Kidney epithelial cell (primary cell): ENCODE measurements around the gene CEP120. TPM values are rescaled to one million over a fixed set of nuclear protein-coding genes. Genes with fewer than 3 reads are reported as not detected.
"Not testable (repeated sequence)": the region's sequence is repeated elsewhere in the genome, so short reads cannot be mapped to it uniquely, and the experiment has no call there.

Source experiments
- DNase-seq: peaks from one replicate; pipeline ENCODE4 v3.0.0-alpha.2; 2010; ENCODE audit warnings: low read depth
- H3K27me3 ChIP-seq: 2 replicates; pipeline ENCODE4 v1.6.0; 2011; ENCODE audit warnings: low read length; ENCODE audit not compliant: control insufficient read depth, insufficient read depth
- H3K36me3 ChIP-seq: 2 replicates; pipeline ENCODE4 v1.5.1; 2011; ENCODE audit warnings: low read length; ENCODE audit not compliant: control insufficient read depth, insufficient read depth
- H3K4me3 ChIP-seq: 2 replicates; pipeline ENCODE4 v1.5.1; 2011; ENCODE audit warnings: low read depth, mild to moderate bottlenecking, control low read depth, low read length
- CTCF ChIP-seq: IDR thresholded peaks from 2 replicates; pipeline ENCODE4 v1.5.1; 2011; ENCODE audit warnings: mild to moderate bottlenecking, moderate library complexity, low read length, control low read depth, inconsistent platforms; ENCODE audit not compliant: insufficient read depth, poor library complexity, severe bottlenecking
- total RNA-seq: library from RNA; depleted of rRNA; stranded (reverse); fragments of >200 nt; gene quantifications from 2 replicates; pipeline ENCODE4 v1.2.3, GENCODE V29; 2015

The CEP120 gene
- total RNA-seq, 1 donor from 2014 or later = 20.1 TPM

GRCh38 chr5:123401320-123401719 is 21.9 kb downstream of the CEP120 start:
- no peaks in the 10 kb centered on the region for H3K36me3 ChIP-seq
- no peak overlapping the region for H3K4me3 ChIP-seq

GRCh38 chr5:123400870-123401291 is 22.3 kb downstream of the CEP120 start:
- H3K4me3 ChIP-seq, DNase-seq, H3K36me3 ChIP-seq, H3K27me3 ChIP-seq: not testable (repeated sequence)

More at GRCh38 chr5:123401320-123401719, 21.9 kb downstream of the CEP120 start:
- TF ChIP-seq CTCF = no peak
- DNase-seq = no peak
- no peaks in the 10 kb centered on the region for H3K27me3 ChIP-seq

- Histone ChIP-seq H3K27me3 (no peaks in the 10 kb centered on the region), H3K36me3 (no peaks in the 10 kb centered on the region), H3K4me3 (no peak overlapping the region)
- TF ChIP-seq CTCF = no peak
- DNase-seq = no peak
Observed at GRCh38 chr5:123398058-123398733, 25.0 kb downstream of the CEP120 start.

DNA sequence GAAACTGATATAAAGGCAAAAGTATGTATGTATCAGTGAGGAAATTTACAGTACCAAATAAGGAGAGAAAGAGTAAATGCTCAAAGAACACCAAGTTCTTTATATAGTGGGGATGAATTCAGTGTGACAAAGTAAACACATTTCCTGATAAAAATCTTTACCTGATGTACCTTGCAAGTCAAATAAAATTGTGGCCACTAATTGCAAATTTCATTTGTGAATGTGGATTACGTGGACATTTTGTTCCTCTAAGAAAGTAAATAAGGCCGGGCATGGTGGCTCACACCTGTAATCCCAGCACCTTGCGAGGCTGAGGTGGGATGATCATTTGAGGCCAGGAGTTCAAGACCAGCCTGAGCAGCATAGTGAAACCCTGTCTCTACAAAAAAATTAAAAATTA is 25.7 kb downstream of the CEP120 start:
- DNase-seq = no peak
- no peaks in the 10 kb centered on the region for H3K27me3 ChIP-seq
- no peaks in the 10 kb centered on the region for H3K36me3 ChIP-seq
- H3K4me3 ChIP-seq = no peak overlapping the region
- TF ChIP-seq CTCF = no peak

DNA sequence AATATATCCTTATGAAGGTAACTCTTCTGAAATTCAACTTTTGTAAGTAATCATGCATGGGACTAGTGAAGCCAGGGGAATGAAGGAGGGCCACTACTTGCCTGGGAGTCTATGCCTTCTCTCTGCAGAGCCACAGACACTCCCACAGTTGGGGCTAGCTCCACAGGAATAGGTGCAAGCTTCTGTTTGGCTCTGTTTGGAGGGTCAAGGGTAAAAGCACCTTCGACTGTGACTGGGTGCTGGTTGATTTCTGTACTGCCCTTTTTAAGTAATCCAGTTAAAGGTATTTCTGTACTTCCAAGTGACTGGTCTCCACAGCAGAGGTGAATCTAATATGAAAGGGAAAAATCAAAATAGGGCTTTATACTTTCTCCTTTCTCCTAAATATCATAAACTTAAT is 32.2 kb downstream of the CEP120 start:
- Histone ChIP-seq H3K4me3 (no peak overlapping the region), H3K27me3 (no peaks in the 10 kb centered on the region), H3K36me3 (no peaks in the 10 kb centered on the region)
- DNase-seq = no peak
- TF ChIP-seq CTCF = no peak

DNA sequence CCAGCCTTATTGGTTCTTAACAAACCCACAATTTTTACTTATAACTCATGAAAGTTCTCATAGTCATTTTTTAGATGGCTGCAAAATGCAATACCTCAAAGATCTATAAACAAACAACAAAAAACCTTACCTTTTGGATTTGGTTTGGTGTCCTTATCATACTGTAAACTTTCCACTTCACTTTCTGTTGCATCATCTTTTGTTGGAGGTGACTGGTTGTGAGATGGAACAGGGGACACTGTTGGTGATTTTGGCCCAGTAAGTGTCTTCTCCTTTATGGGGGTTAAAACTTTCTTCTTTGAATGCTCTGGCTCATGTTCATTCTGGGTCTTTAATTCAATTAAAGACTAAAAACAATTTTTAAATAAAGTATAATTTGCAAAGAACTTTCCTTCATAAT is 33.4 kb downstream of the CEP120 start:
- no peak for DNase-seq
- Histone ChIP-seq H3K4me3 (no peak overlapping the region), H3K27me3 (no peaks in the 10 kb centered on the region), H3K36me3 (no peaks in the 10 kb centered on the region)
- no peak for TF ChIP-seq CTCF
